GM12874 (cell line): Measurements from ENCODE around the gene REL.

Source experiments
- TF ChIP-seq, protein P1 (sequence below): IDR thresholded peaks from 2 replicates; pipeline ENCODE4 v1.5.1; 2011; ENCODE audit warnings: low read depth, mild to moderate bottlenecking, control low read depth, low read length, moderate library complexity; ENCODE audit not compliant: insufficient read depth

REL gene

DNA sequence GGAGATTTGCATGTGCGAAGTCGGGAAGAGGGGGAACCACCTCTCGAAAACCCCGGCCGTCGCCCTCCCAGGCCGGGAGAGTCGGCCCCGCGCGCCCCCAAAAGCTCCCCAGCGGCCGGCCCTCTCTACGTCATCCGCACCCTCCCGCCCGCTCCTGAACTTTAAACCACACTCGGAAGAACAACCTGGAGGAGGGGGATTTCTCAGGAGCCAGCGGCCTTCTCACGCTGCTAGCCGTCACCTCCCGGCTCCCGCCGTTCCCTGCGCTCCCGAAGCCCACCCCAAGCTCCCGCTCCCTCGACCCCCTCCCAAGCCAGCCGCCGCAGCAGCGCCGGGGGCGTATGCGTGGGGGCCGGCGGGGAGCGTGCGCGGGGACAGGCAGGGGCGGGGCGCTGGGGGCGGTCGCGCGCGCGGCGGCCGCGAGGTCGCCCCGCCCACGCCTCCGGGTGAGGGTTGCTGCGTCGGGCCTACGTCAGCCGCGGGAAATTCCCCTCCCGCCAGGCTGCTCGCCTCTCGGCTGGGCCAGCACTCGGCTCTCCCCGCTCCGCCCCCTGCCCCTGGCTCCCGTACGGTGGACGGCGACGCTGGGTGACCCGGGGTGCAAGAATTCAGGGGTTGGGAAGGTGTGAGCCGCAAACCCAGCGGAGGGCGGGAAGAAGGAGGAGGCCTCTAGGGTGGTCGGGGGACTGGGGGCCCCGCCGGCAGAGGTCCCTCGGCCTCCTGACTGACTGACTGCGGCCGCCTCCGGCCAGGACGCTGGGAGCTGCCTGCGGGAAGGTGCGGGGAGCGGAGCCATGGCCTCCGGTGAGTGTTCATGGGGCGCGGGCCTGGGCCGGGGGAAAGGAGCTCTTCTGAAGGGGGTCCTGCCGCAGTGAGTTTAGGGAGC lies at the start of gene REL:
Gene REL (plus strand): TSS at position 528 of the 886 bp plus-strand sequence. CDS start 267 bp downstream, at position 795.
- TF ChIP-seq, protein P1, sequence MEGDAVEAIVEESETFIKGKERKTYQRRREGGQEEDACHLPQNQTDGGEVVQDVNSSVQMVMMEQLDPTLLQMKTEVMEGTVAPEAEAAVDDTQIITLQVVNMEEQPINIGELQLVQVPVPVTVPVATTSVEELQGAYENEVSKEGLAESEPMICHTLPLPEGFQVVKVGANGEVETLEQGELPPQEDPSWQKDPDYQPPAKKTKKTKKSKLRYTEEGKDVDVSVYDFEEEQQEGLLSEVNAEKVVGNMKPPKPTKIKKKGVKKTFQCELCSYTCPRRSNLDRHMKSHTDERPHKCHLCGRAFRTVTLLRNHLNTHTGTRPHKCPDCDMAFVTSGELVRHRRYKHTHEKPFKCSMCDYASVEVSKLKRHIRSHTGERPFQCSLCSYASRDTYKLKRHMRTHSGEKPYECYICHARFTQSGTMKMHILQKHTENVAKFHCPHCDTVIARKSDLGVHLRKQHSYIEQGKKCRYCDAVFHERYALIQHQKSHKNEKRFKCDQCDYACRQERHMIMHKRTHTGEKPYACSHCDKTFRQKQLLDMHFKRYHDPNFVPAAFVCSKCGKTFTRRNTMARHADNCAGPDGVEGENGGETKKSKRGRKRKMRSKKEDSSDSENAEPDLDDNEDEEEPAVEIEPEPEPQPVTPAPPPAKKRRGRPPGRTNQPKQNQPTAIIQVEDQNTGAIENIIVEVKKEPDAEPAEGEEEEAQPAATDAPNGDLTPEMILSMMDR, result no peak

DNA sequence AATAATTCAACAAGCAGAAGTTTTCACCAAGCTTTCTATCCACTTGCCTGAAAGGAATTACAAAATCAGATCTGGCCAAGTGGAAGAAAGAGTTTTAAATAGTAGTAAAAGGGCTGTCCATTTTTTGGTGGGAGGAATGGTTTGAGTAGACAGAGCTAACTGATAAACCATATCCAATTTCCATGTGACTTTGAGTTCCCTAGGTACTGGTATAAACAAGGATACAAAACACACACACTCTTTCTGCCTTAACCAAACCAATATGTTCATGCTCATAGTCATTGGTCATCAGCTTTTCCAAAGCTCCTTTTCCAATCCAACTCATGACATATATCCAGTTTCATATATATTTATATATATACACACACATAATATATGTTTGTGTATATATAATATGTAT lies 49.5 kb upstream of the REL start:
- TF ChIP-seq, protein P1, result no peak

DNA sequence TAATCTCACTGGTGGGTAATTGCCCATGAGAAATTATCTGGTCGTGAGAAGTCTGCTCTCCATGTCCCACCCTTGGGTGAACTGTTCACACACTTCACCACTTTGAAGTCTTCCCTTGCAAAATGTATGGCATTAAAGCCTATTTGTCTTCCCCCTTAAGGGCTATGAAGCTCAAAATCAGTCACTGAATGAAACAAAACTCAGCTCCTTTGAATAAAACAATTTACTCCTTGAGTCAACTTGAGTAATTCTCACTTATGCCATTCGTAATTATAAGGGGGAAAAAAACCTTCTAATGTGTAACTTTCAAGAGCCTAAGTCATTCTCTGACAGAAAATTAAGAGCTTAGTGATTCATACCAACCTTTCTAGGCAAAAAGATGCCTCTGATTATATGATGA lies 48.8 kb upstream of the REL start:
- TF ChIP-seq, protein P1, result no peak

DNA sequence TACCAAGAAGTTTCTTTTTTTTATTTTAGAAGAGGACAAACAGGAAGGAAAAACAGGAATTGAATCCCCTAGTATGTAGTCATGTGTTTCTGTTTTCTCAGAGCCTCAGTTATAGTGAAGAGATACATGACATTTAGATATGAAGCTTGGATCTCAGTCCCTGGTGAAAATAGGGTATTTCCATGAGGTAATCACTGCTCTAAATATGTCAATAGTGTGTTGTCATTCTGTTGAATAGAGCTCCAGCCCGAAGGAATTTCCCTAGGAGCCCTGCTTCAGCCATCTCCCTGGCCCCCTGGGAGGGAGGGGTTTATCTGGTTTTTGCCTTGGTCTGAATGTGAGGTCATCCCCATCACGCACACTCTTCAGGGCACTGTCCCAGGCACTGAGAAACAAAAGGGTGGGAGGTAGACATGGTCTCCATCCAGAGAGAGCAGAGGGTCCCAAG lies 47.1 kb upstream of the REL start:
- TF ChIP-seq, protein P1, result no peak

DNA sequence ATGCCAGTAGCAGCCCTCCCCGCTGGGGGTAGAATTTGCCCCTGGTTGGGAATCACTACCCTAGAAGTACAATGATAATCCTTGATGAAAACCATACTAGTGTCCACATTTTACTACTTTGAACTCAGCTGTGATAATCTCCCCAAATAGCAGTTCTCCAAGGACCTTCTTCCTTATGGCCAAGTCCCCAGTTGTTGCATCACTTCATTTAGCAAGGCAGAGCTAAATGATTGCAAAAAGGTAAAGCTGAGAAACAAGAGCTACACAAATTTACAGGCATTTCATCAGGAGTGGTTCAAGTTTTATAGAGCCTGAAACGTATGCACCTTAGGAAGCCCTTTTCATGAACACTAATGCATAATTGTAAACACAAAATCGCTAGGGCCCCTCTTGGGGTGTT lies 44.9 kb upstream of the REL start:
- TF ChIP-seq, protein P1, result no peak

DNA sequence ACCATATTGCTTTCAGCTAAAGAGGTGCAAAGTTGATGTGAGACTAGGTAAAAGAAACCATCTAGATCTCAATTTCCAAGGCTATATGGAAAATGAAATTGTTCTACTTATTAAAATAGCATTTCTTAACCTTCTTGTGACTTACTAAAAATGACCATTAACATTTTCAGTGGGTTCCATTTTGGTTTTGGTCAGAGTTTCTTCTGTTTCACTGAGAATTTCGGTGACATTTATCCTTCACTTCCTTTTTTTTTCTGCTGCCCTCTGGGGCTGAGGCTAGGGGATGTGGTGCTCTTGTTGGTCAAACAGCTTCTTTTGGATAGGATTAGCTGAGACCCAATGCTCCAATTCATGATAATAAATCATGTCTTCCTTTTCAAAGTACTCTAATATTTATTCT lies 44.3 kb upstream of the REL start:
- TF ChIP-seq, protein P1, result no peak

DNA sequence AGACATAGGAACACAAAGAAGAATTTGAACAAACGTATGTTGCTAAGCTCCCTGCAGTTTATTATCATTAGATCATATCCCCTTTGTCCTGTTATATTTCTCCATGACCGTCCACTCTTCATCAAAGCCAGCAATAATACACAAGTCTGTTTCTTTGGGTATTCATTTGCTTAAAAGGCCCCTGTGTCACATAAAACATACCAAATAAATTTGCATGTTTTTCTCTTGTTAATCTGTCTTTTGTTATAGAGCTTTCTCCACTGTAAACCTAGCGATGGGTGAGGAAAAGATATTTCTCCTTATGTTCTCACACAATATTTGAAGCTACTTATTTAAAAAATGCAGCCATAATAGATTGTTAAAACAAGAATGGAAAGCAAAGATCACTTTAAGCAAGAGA lies 42.9 kb upstream of the REL start:
- TF ChIP-seq, protein P1, result no peak
